GM19328 (cell line): Measurements from ENCODE around the gene PHF13.
"Not testable (repeated sequence)": the region's sequence is repeated elsewhere in the genome, so short reads cannot be mapped to it uniquely, and the experiment has no call there.

Experiments used
- ATAC-seq: cut with Tn5 transposase; IDR thresholded peaks from one replicate; pipeline ENCODE4 v1.9.1; 2021; ENCODE audit warnings: mild to moderate bottlenecking, moderate library complexity; ENCODE audit not compliant: unreplicated experiment

The PHF13 gene

DNA sequence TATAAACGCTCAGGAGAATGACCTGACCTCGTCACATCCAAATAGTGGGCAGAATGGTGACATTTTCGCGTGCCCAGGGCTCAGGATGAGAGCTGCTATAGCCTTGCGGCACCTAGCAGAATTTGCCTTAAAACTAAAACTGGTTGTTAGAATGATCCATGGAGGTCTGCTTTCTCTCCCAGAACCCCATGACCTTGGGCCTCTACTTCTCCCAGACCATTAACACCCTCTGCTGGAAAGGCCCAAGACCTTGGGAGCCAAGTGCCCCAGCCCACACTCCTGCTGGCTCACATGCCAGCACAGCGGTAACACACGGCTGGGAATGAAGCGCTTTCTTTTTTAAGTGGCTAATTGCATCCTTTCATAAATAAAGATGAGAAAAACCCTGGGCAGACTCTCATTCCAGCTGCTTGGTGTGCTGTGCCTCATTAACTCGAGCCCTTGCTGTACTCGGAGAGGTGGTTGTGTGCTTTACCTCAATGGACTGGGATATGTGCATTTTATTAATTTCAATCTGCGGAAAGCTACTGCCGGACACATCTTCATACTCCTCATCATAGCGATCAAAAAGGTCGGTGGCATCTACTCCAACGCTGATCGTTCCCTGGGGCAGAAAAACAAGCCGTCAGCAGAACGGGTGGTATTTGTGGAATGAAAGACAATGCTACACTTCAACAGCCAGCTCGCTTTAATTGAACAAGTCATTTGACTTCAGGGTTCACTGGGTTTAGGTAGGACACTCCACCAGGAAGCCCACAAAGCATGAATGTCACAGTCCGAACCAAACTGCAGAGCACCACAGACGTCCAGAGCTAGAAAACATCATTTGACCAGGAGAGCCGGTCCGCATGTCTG is 40.1 kb downstream of the PHF13 start:
- no peak for ATAC-seq

DNA sequence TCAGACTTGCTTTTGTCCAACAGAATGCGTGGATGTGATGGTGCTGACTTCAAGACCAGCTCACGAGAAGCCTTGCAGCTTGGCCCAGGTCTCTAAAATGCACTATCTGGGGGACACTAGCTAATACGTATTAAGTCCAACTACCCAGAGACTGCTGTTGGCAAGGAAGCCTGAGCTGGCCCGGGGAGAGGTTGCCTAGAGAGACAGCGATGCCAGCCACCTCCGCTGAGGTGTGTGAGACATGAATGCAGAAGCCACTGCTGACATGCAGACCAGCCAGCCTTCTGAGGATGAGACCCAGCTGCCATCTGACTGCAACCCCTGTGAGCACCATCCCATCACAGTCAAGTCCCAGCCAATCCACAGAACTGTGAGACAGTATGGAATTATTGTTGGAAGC is 43.6 kb downstream of the PHF13 start:
- no peak for ATAC-seq

DNA sequence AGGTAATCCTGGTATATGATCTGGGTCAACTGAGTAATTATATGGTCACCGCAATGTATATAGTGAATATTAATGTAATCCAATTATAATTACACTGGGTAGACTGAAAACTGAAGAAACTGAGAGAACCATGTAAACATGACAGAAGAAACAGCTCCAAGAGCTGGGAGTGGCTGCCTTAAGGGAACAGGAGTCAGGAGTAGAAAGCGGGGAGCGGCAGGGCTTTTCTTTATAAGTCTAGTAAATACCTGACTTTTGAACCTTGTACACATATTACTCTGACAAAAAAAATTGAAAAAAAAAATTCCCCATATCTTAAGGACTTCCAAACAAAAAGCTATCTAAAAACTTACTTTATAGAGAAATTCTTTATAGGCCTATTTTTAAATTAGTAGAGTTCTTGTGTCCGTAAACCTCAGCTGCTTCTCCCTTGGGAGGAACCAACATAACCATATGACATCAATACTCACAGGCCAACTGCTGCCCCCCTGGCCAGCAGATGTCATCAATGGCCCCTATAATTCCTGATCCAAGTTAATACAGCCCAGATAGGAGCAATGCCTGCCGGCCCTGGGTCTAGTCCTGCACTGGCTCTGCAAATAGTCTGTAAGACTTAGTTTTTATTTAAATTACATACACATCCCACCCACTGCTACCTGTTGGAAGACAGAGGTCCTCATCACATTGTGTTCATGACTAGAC is 45.0 kb downstream of the PHF13 start:
- ATAC-seq = no peak

DNA sequence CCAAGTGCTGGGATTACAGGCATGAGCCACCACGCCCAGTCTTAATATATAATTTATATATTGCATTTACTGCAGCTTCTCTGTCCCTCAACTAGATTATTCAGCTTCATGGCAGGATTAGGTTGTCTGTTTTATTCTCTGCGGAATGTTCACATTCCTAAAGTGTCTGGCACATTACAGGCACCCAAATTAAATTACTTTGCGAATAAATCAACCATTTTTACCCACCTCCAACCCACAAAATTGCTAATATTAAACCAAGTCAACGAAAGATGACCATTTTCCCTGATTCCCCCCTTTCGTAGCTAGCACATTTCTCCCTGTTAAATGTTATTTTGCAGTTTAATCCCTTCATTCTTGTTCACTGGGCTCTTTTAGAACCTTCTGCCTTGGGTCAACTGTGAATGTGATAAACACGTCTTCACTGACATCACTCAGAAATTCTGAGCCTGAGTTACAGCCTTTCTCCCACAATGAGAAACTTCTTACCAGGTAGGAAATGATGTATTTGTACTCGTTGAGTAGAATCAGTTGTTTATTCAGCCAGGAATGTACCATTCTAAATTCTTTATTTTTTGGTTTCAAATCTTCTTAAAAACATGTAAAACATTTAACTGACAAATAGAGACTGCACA is 47.0 kb downstream of the PHF13 start:
- ATAC-seq = no peak

DNA sequence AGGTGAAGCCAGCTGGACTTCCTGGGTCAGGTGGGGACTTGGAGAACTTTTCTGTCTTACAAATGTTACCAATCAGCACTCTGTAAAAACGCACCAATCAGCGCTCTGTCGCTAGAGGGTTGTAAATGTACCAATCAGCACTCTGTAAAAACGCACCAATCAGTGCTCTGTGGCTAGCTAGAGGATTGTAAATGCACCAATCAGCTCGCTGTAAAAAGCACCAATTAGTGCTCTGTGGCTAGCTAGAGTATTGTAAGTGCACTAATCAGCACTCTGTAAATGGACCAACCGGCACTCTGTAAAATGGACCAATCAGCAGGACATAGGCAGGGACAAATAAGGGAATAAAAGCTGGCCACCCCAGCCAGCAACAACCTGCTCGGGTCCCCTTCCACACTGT is 48.9 kb downstream of the PHF13 start:
- not testable (repeated sequence) for ATAC-seq

DNA sequence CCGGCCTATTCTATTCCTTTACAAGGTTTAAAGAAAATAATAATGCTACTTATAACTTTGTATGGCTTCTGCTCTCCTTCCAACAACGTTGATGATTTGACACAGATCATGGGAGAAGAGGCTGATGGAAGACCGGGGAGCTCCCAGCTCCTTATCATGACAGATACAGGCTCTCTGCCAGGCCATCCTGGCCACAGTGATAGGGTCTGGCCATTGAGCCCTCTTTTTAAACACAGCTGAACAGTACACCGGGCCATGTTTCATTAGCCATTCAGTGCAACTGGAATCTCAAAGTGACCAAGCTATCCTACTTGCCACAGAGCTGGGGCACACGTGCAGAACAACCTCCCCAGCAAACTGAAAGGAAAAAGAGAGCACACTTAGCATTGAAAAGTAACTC is 53.2 kb downstream of the PHF13 start:
- ATAC-seq = no peak

DNA sequence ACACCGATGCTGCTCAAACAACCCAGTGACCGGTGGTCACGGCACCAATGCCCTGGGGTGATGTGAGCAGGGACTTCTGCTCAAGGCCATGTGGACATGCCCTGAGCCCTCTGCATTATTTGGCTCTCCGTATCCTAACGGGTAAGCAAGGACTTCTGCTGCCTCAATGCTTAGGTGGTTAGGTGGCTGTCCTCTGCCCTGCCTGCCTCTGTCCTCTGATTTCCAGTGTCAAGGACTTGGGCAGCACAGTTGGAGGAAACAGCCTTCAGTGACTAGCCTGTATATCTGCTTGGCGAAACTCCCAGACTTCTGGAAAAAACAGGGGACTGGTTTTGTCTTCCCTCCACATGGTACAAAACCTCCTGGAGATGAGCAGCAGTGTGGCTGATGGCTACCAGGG is 53.6 kb downstream of the PHF13 start:
- no peak for ATAC-seq

DNA sequence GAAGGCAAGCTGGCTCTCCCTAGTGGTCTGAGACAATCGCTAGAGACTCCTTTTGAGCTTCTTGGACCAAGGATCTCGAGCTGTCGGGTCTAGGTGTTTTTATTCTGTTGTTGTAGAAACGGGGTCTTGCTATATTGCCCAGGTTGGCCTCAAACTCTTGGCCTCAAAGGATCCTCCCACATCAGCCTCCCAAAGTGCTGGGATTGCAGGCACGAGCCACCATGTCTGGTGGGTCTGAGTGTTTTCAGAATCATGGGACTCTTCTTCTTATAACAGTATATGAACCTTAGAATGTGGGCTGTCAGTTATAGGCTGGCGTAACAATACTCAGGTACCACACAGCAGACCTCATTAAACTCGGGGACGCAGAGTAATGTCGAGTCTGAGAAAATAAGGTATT is 55.0 kb downstream of the PHF13 start:
- ATAC-seq = no peak

DNA sequence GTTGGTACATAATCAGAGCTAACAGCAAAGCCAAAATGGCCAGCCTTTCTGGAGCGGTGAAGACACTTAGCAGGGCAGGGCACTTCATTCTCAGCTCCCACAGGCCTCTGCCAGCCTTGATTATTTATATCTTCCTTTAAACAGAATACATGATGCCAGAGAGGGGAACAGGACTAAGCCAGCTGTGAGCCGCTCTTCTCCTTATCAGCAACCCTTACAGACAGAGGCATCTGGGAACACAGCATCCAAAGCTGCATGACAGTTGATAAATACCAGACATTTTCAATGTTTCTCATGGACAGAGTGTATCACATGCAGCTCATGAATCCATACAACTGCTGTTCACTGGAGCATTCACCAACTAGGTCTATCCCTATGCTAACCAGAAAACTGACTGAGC is 59.0 kb downstream of the PHF13 start:
- no peak for ATAC-seq
